HG03565 (cell line): ENCODE data around the gene C5orf15.
A peak's percentile ranks its signal among the peaks of the same experiment; 100 is the strongest.
"Not testable (repeated sequence)": the region's sequence is repeated elsewhere in the genome, so short reads cannot be mapped to it uniquely, and the experiment has no call there.

Source experiments
- ATAC-seq: cut with Tn5 transposase; IDR thresholded peaks from one replicate; pipeline ENCODE4 v1.9.1; 2021; ENCODE audit warnings: mild to moderate bottlenecking, moderate library complexity; ENCODE audit not compliant: unreplicated experiment

The C5orf15 gene

GRCh38 chr5:133963493-133964128 lies 4.8 kb downstream of the C5orf15 start:
- ATAC-seq = no peak

- ATAC-seq = no peak
Measured at GRCh38 chr5:133962801-133963476, 5.5 kb downstream of the C5orf15 start.

GRCh38 chr5:133962131-133962530 lies 6.3 kb downstream of the C5orf15 start:
- no peak for ATAC-seq

- ATAC-seq = no peak
Measured at GRCh38 chr5:133959643-133960042, 8.8 kb downstream of the C5orf15 start.

- peak; percentile 60 for ATAC-seq
Measured at GRCh38 chr5:133957591-133957990, 10.8 kb downstream of the C5orf15 start.

GRCh38 chr5:133957080-133957479 lies 11.3 kb downstream of the C5orf15 start:
- no peak for ATAC-seq

- ATAC-seq = not testable (repeated sequence)
Measured at GRCh38 chr5:133956196-133956595, 12.2 kb downstream of the C5orf15 start.

- ATAC-seq = no peak
Measured at GRCh38 chr5:133953568-133954145, 14.8 kb downstream of the C5orf15 start.

GRCh38 chr5:133952729-133953567 lies 15.5 kb downstream of the C5orf15 start:
- no peak for ATAC-seq

GRCh38 chr5:133950821-133951612 lies 17.4 kb downstream of the C5orf15 start:
- no peak for ATAC-seq

- no peak for ATAC-seq
Measured at GRCh38 chr5:133948721-133949120, 19.7 kb downstream of the C5orf15 start.

GRCh38 chr5:133947431-133947841 lies 21.0 kb downstream of the C5orf15 start:
- no peak for ATAC-seq

- ATAC-seq = no peak
Measured at GRCh38 chr5:133945568-133945967, 22.9 kb downstream of the C5orf15 start.

- no peak for ATAC-seq
Measured at GRCh38 chr5:133944263-133945185, 23.9 kb downstream of the C5orf15 start.

- no peak for ATAC-seq
Measured at GRCh38 chr5:133943475-133943817, 25.0 kb downstream of the C5orf15 start.

- ATAC-seq = no peak
Measured at GRCh38 chr5:133942614-133943474, 25.6 kb downstream of the C5orf15 start.

GRCh38 chr5:133941456-133942196 lies 26.8 kb downstream of the C5orf15 start:
- ATAC-seq = no peak

GRCh38 chr5:133939668-133940067 lies 28.8 kb downstream of the C5orf15 start:
- no peak for ATAC-seq
